ENCODE measurements around the gene AMPD3.

The AMPD3 gene

GRCh38 chr11:10542776-10543175, 87.7 kb downstream of the AMPD3 start:
- FAIRE-seq, result peak; percentile 36

- FAIRE-seq, result no peak
Measured at GRCh38 chr11:10543782-10544181, 88.7 kb downstream of the AMPD3 start.

DNA sequence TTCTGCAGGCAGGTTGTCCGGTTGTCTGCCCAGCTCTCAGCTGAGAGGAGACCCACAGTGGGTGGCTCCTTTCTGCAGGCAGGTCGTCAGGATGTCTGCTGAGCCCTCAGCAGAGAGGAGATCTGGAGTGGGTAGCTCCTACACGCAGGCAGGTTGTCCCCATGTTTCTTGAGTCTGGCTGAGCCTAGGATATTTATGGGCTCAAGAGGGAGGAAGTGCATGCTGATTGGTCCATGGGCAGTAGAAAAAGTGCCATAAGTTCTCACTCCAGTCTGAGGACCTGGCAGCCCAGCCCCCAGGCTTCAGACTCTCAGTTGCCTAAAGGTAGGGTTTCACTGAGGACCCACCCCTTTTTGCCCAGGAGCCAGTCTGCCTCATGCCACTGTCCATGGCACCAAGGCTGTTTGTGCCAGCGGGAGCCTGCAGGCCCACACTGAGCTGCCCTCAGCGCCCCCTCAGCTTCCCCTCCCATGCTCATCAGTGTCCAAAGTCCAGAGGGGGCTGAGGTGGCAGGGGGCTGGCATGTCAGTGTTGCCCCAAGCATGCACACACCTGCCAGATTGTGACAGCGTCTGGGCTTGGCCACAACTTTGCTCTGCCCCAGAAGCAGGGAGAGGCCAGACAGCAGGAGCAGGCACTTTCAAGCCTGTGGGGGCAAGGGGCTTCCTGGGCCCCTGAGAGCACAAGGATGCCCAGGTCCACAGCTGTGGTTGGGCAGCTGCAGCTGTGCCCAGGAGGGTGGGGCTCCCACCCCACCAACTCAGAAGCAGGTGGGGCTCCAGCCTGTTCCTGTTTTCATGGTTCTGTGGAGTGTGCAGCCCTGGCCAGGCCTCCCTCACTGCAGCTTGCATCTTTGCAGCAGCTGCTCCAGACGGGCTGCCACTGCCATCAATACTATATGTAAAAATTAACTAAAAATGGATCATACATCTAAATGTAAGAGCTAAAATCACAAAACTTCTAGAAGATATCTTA, 89.7 kb downstream of the AMPD3 start:
- no peak for FAIRE-seq

- FAIRE-seq, result no peak
Measured at GRCh38 chr11:10550503-10551289, 95.6 kb downstream of the AMPD3 start.

DNA sequence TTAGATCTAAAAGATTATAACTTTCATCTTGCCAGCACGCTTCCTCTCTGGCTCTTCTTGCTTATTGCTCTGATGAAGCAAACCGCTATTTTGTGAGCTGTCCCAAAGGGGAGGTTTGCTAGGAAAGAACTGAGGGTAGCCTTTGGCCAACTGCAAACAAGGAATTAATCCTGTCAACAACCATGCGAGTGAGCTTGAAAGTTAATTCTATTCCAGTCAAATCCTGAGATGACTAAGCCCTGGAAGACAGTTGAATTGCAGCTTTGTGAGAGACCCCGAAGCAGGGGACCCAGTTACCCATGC, 96.2 kb downstream of the AMPD3 start:
- FAIRE-seq, result no peak

DNA sequence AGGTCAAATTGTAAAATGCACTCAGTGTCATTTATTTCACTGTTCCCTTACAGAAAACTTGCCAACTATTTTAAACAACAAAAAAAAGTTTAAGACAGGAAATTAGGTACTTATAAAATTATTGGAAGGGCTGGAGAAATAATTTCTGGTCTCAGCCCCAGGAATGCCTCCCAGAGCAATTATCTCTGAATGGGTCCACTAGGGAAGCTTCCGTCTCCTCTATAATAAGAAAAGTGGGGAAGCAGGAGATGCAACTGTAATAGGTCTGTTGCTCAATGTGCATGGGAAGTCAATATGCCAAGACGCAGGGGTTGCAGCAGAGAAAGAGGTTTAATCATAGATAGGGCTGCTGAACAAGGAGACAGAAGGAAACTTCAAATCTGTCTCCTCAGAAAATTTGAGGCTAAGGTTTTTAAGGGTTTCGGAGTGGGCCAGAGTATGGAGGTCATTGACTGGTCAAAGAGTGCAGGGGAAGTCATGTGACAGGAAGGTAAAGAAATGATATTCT, 96.8 kb downstream of the AMPD3 start:
- FAIRE-seq, result no peak

DNA sequence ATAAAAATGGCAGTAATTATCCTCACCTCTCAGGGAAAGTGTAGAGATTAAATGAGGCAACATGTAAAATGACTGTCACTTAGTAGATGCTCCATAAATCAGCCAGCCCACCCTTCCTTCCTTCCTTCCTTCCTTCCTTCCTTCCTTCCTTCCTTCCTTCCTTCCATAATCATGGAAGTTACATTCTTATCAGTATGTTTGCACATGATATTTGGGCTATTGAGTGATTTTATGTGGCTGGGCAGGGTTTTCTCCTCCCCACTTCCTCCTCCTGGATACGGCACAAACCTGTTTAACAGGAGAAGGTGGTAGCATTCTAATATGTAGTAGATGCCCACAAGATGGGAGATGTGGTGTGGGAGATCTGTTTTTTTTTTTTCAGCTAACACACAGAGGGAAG, 101.5 kb downstream of the AMPD3 start:
- no peak for FAIRE-seq

Measured in G401.6 (cell line).